ENCODE measurements around the gene SCUBE1.
"Not testable (repeated sequence)": the region's sequence is repeated elsewhere in the genome, so short reads cannot be mapped to it uniquely, and the experiment has no call there.

The SCUBE1 gene

DNA sequence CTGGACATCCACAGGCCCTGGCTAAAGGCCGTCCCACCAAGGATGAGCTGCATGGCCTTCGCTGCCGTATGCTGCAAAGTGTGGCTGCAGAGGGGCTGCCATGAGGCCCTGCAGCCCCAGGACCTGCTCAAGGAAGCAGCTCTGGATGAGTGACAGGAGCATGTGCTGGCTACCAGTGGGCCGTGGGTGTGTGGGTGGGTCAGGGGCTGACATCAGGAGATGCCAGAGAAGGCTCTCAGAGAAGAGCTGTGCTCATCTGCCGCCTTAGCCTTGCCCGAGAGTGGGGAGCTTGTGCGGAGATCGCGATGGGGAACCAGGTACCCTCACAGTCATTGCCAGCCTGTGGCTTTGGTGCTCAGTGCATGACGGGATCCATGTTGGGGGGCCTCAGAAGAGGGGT lies 41.3 kb downstream of the SCUBE1 start:
- DNase-seq (ENCODE audit: low read depth): no peak

DNA sequence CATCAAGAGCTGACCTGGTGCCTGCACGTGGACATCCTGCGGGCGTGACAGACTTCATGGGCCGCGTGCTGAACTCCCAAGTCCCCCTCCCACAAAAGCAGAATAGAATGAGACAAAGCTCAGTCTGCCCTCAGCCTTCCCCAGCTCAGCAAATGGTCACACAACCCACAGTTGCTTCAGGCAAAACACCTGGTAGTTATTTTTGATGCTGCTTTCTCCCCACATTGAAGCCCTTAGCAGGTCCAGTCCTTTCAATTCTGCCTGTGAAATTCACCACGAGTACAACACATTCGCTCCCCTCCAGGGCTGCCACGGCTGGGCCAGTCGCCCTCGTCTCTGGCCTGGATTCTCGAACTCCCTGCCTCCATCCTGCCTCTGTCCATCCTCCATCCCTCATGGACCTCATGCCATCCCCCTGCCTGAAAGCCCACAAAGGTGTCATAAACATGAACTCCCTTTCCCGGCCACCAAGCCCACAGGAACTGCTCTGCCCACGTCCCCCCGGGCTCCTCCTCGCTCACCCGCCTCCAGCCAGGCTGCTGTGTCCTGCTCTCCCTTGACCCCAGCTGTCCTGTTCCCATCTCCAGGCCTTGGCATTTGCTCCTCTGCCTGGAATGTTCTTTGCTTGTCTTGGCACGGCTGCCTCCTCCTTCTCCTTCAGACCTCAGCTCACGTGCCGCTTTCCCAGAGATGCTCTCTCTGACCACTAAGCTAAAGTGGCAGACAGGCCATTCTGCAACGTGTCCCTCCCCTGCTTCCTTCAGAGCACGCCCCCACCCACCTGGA lies 42.1 kb downstream of the SCUBE1 start:
- no peak for DNase-seq (ENCODE audit: low read depth)

DNA sequence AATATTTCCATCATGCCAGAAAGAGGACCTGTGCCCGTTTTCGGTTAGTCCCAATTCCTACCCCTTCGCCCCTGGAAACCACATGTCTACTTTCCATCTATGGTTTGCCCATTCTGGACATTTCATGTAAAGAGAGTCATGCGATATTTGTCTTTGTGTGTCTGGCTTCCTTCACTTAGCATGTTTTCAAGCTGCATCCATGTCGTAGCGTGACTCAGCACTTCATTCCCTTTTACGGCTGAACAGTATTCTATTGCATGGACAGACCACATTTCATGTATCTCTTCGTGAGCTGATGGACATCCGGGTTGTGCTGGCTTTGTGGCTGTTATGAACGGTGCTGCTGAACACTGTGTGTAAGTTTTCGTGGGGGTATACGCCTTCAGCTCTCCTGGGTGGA lies 43.4 kb downstream of the SCUBE1 start:
- no peak for DNase-seq (ENCODE audit: low read depth)

DNA sequence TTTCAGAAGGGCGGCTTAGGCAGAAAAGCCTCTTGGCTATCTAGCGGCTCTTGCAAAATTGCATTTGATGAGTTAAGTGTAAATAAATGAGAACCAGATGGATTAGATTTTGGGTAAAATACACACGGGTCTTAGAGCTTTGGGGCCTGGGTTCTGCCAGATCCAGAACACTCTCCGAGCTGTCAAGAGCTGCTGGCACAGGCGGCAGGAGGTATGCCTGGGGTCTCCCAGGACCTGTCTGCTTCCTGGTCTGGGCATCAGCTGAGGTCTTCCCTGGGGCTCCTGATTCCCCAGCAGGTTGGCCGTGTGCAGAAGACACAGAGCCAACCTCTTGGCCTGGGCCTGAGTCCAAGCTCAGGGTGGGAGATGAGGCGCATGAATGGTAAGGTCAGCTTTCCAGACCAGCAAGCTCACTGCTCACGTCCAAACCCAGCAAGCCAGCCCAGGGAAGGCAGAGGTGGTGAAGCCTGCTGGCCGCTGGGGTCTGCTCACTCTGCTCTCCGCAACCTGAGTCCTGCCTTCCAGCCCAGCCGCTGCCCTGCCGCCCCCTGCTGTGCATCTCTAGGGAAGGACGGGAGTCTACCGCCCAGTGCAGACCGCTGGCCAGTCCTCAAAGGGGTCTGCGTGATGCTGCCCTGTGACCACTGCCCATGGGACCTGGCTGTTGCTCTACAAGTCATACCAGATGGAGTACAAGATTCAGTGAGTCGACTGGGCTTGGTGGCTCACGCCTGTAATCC lies 44.9 kb downstream of the SCUBE1 start:
- peak; percentile 24 for DNase-seq (ENCODE audit: low read depth)

DNA sequence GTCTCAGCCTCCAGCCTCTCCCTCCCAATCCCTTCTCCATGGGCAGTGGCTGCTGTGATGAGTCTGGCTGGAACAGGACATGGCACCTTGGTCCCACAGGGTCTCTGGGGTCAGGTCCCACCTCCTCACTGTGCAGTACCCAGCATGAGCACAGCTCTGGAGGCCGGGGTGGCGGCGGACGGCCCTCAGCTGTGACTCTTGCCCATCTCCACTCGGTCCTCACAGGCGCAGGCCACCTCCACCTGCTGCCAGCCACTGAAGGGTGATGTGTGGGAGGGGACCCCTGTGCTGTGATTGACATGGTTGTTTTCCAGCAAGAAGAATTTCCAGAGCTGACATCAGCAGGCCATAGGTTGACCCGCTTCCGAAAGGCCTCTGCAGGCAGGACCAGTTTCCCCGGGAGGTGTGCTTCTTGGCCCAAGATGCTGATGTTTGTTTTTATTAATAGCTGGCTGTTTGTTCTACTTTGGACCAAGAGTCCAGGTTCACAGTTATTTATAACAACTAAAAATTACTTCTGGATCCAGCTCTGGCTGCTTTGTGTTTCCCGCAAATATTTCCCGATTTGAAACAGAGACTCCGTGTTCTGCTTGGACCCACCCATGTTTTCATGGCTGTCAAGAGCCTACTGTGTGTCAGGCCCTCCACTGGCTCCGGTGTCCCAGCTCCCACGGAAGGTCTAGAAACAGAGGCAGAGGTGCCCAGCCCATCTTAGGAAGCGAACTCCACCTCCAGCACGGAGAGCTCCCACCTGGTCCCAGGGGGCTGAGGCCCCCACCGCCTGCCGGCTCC lies 45.7 kb downstream of the SCUBE1 start:
- DNase-seq (ENCODE audit: low read depth): no peak

DNA sequence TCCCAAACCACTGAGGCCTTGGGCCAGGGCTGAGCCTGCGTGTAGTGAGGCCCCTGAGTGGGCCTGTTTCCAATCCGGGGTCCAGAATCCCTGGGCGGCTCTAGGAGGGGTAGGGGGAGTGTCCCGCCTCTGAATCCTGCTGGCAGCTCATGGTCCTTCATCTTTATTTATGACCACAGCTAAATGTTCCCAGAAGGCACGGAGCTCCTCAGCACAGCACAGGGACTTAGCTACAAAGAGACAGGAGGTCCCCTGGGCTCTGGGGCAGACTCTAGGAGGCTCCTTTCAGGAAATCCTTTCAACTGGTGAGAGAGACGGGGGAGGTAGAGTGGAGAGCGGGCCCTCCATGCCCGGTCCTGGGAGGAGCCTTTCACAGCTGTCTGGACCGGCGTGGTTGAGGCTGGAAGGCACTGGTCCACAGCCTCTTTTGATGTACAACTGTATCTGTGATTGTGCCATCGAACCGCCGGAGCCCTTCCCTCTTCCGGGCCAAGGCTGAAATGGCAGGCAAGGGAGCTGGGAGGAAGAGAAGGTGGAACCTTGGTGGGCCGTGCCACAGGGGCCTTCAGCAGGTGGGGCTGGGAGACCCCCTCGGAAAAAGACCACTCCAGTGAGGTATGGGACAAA lies 46.8 kb downstream of the SCUBE1 start:
- DNase-seq (ENCODE audit: low read depth): no peak

DNA sequence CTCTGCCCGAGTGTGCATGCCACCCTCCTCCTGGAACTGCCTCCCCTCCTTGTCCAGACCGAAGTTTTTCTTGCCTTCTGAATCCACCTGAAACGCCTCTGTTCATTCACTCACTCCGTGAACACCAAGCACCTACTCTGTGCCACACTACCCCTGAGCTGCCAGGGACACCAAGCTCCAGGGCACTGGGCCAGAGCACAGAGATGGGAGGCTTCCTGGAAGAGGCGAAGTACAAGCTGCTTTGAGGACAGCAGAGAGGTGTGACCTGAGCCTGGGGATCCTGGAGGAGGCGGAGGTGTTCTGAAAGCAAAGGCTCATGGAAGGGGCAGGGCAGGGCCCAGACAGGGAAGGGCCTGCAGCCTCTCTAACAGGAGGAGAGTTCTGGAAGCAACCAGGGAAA lies 47.5 kb downstream of the SCUBE1 start:
- no peak for DNase-seq (ENCODE audit: low read depth)

DNA sequence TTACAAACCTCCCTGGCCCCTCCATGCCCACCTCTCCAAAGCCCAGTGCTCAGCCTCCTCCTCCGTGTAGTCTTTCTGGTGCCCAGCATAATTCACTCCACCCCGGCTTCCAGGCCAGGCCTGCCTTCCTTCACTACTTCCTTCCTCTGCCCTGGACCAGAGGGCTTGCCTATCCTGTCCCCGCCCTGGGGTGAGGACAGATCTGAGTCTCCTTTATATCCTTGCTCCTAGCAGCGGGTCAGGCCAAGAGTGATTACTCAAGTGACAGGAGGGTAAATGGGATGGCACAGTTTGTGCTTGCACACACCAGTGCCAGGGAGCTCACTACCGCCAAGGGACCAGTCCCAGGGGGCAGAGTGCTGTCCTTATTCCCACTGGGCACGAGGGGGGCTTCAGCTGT lies 48.0 kb downstream of the SCUBE1 start:
- no peak for DNase-seq (ENCODE audit: low read depth)

DNA sequence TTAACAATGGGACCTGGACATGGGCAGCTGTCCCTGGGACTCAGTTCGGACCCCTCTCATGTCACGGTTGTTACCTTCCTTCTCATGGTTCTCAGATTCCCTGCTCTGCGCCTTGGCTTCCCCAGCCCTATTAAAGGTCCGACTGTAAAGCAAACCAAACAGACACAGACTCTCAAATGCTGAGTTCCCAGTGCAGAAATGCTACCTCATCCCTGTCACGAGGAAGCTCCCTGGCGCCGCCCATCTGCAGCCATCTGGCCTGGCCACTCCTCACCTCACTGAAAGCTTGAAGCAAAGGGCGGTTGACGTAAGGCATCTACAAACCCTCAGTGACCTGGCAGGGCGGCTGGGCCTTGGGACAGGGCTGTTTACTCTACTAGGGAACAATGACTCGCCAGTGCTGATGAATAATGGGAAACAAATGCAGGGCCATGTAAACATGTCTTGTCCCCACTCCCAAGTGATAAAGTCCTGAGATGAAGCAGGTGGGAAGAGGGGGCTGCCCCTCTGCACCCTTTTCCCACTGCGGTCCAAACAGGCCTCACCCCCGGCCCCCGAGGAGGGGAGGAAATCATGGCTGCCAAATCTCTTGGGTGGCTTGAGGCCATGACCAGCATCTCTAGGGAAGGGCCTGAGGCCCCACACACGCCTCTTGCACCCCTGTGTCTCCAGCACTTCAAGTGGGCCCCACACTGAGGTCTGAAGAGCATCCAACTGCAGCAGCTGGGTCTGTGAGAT lies 49.3 kb downstream of the SCUBE1 start:
- no peak for DNase-seq (ENCODE audit: low read depth)

DNA sequence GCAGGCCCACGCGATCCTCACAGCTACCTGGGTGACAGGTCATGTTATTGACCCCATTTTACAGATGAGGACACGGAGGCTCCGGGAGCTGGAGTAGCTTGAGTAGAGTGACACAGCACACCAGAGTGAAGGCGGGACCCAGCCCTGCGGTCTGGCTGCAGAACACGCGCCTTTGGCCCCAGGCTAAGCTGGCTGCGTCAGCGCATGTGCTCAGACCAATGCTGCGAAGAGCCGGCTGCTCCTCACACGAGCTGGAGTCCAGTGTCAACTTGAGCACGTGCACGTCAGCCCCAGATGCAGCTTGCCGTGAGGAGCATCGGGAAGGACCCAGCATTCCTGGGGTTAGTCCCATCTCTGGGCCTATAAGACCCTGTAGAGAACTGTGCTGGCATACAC lies 49.9 kb downstream of the SCUBE1 start:
- no peak for DNase-seq (ENCODE audit: low read depth)

DNA sequence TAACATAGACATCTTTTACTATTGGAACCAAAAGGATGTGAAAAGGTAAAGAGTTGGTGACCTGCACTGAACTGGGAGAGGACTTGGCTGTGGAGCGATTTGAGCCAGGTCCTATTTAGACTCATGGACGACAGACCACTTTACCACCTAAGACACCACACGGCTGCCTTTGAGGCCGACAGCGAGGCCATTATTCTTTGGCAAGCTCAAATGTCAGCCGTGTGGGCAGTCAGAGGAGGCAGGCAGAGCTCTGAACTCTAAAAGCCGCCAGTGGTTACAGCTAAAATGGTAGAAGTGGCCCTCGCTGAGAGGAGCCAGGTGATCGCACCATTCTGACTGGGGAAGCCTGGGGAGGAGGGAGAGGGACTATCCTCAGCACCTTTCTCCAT lies 50.5 kb downstream of the SCUBE1 start:
- no peak for DNase-seq (ENCODE audit: low read depth)

DNA sequence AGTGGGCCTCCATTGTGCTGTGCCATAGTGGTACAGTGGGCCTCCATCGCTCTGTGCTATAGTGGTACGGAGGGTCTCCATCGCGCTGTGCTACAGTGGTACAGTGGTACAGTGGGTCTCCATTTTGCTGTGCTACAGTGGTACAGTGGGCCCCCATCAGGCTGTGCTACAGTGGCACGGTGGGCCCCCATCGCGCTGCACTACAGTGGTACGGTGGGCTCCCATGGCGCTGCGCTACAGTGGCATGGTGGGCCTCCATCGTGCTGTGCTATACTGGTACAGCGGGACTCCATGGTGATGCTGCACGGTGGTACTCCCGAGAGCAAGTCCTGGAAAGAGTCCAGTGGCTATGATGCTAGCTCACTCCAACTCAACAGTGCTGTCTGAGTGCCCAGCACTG lies 51.8 kb downstream of the SCUBE1 start:
- no peak for DNase-seq (ENCODE audit: low read depth)

DNA sequence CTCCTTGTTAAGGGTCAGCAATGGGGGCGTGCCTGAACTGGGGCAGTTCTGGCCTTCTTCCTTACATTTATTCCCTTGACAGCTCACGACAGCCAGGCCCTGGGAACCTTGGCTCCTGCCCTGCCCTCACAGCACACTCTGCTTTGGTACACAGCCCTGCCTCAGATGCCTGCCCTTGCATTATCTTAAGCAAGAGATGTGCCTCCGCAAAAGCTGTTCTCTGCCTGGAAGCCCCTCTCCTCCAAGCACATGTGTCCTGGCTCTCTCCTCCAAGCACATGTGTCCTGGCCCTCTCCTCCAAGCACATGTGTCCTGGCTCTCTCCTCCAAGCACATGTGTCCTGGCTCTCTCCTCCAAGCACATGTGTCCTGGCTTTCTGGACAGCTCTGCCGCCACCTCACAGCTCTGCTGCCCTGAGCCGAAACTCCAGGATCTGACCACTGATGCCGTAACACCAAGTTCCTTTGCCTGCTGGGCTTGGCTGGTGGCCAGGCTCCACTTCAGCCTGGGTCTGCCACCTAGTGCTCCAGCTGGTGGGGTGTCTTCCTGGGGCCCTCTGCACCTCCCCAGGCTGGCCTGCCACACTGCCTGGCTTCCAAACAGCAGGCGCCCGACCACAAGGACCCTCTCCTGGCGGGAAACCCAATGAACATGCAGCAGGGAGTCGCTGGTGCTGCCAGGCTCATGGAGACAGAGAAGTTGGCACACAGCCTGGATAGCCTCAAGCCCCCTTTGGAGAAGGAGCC lies 53.0 kb downstream of the SCUBE1 start:
- no peak for DNase-seq (ENCODE audit: low read depth)

DNA sequence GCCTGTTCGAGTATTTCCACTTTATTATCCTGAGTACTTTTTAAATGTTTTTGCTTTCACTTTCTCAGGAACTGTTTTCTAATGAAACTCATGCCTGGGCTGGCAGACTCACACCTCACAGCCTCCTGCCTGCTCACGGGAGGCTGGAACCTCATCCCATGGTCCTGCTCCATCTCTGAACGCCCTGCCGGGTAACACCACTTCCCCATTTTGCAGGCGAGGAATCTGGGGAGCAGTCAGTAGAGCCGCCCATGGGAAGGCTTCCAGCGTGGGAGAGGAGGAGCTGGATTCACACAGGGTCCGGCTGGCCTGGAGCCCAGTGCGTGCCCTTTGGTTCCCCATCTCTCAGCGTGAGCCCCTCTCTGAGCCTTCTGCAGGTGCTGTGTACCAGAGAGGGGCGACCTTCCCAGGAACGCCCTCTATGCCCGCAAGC lies 53.6 kb downstream of the SCUBE1 start:
- DNase-seq (ENCODE audit: low read depth): no peak

DNA sequence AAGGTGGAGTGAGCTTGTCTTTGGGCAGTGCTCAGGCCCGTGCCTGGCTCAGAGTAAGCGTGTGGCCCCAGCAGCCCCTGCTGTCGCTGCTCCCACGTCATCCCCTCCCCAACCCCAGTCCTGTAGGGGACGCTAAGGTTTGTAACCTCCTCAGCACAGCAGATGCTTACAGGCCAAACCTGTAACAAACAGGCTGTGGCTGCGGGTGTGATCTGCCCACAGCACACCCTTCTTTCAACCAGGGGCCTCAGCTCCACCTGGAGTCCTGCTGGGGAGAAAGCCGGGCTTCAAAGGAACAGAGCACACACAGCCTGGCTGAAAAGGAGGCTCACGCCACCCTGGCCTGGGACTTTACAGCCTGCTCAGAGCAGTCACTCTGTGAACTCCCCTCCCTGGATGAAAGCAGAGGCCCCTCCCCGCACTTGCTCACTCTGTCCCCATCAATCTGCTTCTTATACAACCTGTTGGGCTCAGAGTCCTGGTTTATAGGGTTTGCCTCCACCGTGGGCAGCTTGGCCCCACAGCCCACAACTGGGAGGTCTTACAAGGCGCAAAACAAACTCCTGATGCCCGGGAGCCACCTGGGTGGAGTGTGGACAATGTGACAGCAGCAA lies 54.3 kb downstream of the SCUBE1 start:
- DNase-seq (ENCODE audit: low read depth): no peak

DNA sequence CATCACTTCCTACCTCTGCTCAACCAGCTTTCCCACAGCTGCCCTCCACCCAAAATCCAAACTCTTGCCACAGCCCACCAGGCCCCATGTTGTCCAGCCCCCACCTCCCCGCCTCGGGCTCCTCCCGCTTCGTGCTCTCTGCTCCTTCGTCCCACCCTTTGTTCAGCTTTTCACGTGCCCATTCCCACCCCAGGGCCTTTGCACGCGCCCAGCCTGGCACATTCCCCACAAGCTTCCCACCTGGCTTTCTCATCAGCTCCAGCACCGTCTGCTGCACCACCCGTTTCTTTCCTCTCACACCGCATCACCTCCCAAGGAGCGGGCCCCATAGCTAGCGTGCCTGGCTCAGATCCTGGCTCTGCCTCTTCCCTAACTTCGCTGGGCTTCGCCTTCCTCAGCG lies 54.8 kb downstream of the SCUBE1 start:
- DNase-seq (ENCODE audit: low read depth): no peak

DNA sequence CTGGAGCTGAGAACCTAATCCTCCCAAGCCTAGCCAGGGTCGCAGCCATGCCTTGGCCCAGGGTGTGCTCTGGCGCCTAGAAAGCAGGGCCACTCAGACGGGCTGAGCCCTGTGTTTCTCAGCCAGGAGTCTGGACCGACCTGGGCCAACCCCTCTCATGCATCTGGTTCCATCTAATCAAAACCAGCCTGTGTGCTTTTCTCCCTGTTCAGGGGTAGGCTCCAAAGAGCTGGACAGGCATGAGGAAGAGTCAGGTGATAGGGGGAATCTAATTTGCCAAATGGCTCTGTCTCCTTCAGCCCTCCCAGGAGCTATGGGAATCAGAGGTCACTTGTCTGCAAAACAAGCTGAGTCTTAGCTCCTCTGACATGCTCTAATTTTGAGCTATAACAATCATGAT lies 55.7 kb downstream of the SCUBE1 start:
- no peak for DNase-seq (ENCODE audit: low read depth)

DNA sequence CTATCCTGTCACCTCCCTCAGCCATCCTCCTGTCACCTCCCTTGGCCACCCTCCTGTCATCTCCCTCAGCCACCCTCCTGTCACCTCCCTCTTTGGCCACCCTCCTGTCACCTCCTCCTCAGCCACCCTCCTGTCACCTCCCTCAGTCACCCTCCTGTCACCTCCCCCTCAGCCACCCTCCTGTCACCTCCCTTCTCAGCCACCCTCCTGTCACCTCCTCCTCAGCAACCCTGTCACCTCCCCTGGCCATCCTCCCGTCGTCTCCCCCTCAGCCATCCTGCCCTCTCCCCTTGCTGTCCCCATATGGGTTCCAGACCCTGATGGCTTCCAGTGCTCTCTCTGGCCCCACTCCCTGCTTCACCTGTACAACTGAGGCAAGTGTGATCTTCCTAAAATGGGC lies 61.8 kb downstream of the SCUBE1 start:
- no peak for DNase-seq (ENCODE audit: low read depth)

DNA sequence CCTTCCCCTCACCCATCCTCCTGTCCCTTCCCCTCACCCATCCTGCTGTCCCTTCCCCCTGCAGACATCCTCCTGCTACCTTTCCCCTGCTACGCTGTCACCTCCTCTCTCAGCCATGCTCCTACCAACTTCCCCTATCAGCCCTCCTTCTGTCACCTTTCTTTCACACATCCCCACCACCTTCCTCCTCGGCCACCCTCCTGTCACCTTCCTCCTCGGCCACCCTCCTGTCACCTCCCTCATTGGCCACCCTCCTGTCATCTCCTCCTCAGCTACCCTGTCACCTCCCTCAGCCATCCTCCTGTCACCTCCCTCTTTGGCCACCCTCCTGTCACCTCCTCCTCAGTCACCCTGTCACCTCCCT lies 62.7 kb downstream of the SCUBE1 start:
- not testable (repeated sequence) for DNase-seq (ENCODE audit: low read depth)

DNA sequence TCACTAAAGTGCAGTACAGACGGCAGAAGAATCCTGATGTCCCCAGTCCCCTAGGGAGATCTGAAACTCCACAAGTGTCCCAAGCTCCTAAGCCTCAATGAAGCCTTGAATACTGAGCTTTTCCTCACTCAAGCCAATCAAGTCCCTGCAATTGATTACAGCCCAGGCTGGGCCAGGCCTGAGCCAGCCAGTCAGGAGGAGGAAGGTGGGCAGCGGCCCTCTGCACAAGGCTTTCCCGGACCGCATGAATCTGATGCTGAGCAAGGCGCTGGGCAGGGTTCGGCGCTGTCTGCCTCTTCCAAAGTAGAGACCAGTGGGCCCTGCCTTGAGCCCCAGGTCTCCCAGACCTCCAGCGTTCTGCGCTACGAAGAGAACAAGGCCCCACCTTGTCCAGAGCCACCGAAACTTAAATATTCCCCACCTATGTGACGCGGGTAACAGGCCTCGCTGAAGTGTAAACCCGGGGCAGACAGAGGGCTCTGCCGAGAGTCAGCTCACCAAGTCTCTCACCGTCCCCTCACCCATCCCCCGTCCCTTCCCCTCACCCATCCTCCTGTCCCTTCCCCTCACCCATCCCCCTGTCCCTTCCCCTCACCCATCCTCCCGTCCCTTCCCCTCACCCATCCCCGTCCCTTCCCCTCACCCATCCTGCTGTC lies 63.2 kb downstream of the SCUBE1 start:
- no peak for DNase-seq (ENCODE audit: low read depth)

All from fibroblast of the conjunctiva (primary cell).